Measurements from ENCODE around the gene POU1F1. TPM values are rescaled to one million over a fixed set of nuclear protein-coding genes. Genes with fewer than 3 reads are reported as not detected.

The POU1F1 gene
- total and polyA plus RNA-seq, 2 donors from 2014 or later = not detected

DNA sequence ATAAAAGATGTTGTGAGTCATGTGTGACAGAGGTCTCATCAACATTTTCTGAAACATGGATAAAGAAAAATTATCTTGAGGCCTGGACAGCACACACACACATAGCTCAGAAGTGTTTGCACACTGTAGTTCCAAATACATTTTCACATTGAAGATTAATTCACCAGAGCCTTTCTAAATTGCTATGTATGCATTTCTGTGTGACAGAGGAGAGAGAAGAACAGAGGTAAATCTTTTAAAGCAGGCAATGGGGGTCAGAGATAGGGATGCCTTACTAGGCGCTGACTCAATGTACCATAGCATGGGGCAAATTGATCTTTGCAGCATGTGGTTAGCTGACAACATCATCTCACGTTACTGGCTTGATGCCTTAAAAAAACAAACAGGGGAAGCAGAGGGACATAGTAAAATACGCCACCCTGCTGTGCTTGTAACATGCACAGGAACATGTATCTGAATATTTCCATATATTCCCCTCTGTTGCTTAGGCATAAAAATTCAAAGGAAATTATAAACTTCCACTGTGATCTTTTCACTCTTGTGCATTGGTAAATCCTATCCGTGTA lies 7.7 kb downstream of the POU1F1 start:
- peak in 1 of 5 donors; percentile 5 for DNase-seq
- no peak for FAIRE-seq
- H3K9me3 ChIP-seq (ENCODE audit: control insufficient read depth in 2 of 3, insufficient read depth in 1 of 3, low read length in 3 of 3) = no peaks in the 10 kb centered on the region
- intact Hi-C loops (cut with DNase I) = no loop called here
- no peak overlapping the region for H3K9ac ChIP-seq (ENCODE audit: low read length in 3 of 3)
- H3K4me1 ChIP-seq (ENCODE audit: control insufficient read depth in 2 of 3, insufficient read depth in 2 of 3, low read depth in 1 of 3, low read length in 3 of 3) = no peaks in the 10 kb centered on the region
- H3K27ac ChIP-seq (ENCODE audit: low read depth in 2 of 2, low read length in 2 of 2) = no peak overlapping the region
- TF ChIP-seq, protein P1, sequence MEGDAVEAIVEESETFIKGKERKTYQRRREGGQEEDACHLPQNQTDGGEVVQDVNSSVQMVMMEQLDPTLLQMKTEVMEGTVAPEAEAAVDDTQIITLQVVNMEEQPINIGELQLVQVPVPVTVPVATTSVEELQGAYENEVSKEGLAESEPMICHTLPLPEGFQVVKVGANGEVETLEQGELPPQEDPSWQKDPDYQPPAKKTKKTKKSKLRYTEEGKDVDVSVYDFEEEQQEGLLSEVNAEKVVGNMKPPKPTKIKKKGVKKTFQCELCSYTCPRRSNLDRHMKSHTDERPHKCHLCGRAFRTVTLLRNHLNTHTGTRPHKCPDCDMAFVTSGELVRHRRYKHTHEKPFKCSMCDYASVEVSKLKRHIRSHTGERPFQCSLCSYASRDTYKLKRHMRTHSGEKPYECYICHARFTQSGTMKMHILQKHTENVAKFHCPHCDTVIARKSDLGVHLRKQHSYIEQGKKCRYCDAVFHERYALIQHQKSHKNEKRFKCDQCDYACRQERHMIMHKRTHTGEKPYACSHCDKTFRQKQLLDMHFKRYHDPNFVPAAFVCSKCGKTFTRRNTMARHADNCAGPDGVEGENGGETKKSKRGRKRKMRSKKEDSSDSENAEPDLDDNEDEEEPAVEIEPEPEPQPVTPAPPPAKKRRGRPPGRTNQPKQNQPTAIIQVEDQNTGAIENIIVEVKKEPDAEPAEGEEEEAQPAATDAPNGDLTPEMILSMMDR (IDR thresholded peaks at IDR 0.05; ENCODE audit: borderline replicate concordance, extremely low read depth, insufficient read depth) = no peak
- H3K27me3 ChIP-seq (ENCODE audit: control insufficient read depth, insufficient read depth, low read length) = no peaks in the 10 kb centered on the region
- no peak overlapping the region for H3K4me3 ChIP-seq (ENCODE audit: low read length in 3 of 3)
- H3K36me3 ChIP-seq (ENCODE audit: control insufficient read depth in 2 of 3, insufficient read depth in 3 of 3, low read length in 3 of 3) = no peaks in the 10 kb centered on the region

DNA sequence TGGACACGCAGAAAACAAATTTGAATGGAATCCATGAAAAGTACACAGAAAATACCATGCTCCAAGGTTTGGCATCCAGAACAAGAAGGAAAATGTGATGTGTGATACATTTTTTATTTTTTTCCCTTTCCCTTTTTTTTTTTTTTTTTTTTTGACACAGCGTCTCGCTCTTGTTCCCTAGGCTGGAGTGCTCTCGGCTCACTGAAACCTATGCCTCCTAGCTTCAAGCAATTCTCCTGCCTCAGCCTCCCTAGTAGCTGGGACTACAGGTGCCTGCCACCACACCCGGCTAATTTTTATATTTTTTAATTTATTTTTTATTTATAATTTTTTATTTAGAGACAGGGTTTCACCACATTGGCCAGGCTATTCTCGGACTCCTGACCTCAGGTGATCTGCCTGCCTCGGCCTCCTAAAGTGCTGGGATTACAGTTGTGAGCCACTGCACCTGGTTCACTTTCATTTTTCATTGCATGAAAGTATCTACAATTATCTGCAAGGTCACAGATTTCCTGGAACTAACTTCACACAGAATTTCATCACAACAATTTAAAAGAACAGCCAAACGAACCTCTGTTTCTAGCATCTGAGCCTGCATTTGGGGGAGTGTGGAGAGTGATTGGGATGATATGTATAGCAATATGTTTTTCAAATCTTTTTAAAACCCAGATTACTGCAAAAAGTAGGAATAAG lies 8.3 kb downstream of the POU1F1 start:
- H3K4me3 ChIP-seq (ENCODE audit: low read length in 3 of 3) = no peak overlapping the region
- H3K36me3 ChIP-seq (ENCODE audit: control insufficient read depth in 2 of 3, insufficient read depth in 3 of 3, low read length in 3 of 3) = no peaks in the 10 kb centered on the region
- H3K27me3 ChIP-seq (ENCODE audit: control insufficient read depth, insufficient read depth, low read length) = no peaks in the 10 kb centered on the region
- no peaks in the 10 kb centered on the region for H3K9me3 ChIP-seq (ENCODE audit: control insufficient read depth in 2 of 3, insufficient read depth in 1 of 3, low read length in 3 of 3)
- H3K4me1 ChIP-seq (ENCODE audit: control insufficient read depth in 2 of 3, insufficient read depth in 2 of 3, low read depth in 1 of 3, low read length in 3 of 3) = no peaks in the 10 kb centered on the region
- H3K27ac ChIP-seq (ENCODE audit: low read depth in 2 of 2, low read length in 2 of 2) = no peak overlapping the region
- intact Hi-C loops (cut with DNase I) = no loop called here
- no peak overlapping the region for H3K9ac ChIP-seq (ENCODE audit: low read length in 3 of 3)
- no peak for DNase-seq
- FAIRE-seq = no peak
- TF ChIP-seq, protein P1 (IDR thresholded peaks at IDR 0.05; ENCODE audit: borderline replicate concordance, extremely low read depth, insufficient read depth) = no peak

DNA sequence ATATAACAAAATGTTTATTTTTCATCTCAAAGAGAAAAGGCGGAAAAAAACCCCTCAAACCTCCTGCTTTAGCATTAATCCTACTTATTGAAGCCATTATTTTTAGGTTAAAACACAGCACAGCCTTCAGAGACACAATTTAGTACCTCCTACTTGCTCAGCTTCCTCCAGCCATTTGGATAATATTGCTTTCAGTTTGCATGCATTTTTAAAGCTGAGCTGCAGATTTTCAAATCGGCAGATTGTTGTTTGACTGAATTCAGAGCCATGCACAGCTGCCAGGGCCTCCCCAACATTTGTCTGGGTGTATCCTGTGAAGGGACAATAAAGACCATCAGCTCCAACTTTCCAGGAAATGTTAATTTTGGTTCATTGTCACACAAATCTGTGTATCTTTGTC lies 14.5 kb downstream of the POU1F1 start:
- DNase-seq (no peak), FAIRE-seq (no peak)
- Histone ChIP-seq H3K27ac (ENCODE audit: low read depth in 2 of 2, low read length in 2 of 2) (no peak overlapping the region), H3K27me3 (ENCODE audit: control insufficient read depth, insufficient read depth, low read length) (no peaks in the 10 kb centered on the region), H3K36me3 (ENCODE audit: control insufficient read depth in 2 of 3, insufficient read depth in 3 of 3, low read length in 3 of 3) (no peaks in the 10 kb centered on the region), H3K4me1 (ENCODE audit: control insufficient read depth in 2 of 3, insufficient read depth in 2 of 3, low read depth in 1 of 3, low read length in 3 of 3) (no peaks in the 10 kb centered on the region), H3K4me3 (ENCODE audit: low read length in 3 of 3) (no peak overlapping the region), H3K9ac (ENCODE audit: low read length in 3 of 3) (no peak overlapping the region), H3K9me3 (ENCODE audit: control insufficient read depth in 2 of 3, insufficient read depth in 1 of 3, low read length in 3 of 3) (no peaks in the 10 kb centered on the region)
- TF ChIP-seq, protein P1 (IDR thresholded peaks at IDR 0.05; ENCODE audit: borderline replicate concordance, extremely low read depth, insufficient read depth) = no peak
- intact Hi-C loops (cut with DNase I) = no loop called here
